Stimulated activated CD4-positive, alpha-beta T cell treated with anti-CD3 and anti-CD28 coated beads, Interleukin-15, amount 100 ng/mL, for 24 hours (primary cell): ENCODE measurements around the gene NGEF.
"Not testable (repeated sequence)": the region's sequence is repeated elsewhere in the genome, so short reads cannot be mapped to it uniquely, and the experiment has no call there.

ENCODE experiments used
- DNase-seq: peaks from one replicate; pipeline ENCODE4 v3.0.0-alpha.2; 2020

The NGEF gene

GRCh38 chr2:233019610-233020009 lies 6.6 kb upstream of the NGEF start:
- DNase-seq, result not testable (repeated sequence)

- DNase-seq, result no peak
Observed at GRCh38 chr2:233017947-233018346, 4.9 kb upstream of the NGEF start.

- no peak for DNase-seq
Observed at GRCh38 chr2:233015019-233015645, 2.1 kb upstream of the NGEF start.

GRCh38 chr2:233013650-233014049 lies 594 bp upstream of the NGEF start:
- DNase-seq, result no peak

GRCh38 chr2:233012301-233012971 lies 620 bp downstream of the NGEF start:
- DNase-seq, result no peak

GRCh38 chr2:233011702-233012131 lies 1.3 kb downstream of the NGEF start:
- DNase-seq, result no peak

GRCh38 chr2:233011268-233011650 lies 1.8 kb downstream of the NGEF start:
- no peak for DNase-seq

GRCh38 chr2:233010569-233011267 lies 2.3 kb downstream of the NGEF start:
- no peak for DNase-seq

GRCh38 chr2:233009661-233010060 lies 3.4 kb downstream of the NGEF start:
- DNase-seq, result no peak

- no peak for DNase-seq
Observed at GRCh38 chr2:233007739-233008138, 5.3 kb downstream of the NGEF start.

- no peak for DNase-seq
Observed at GRCh38 chr2:233007270-233007669, 5.8 kb downstream of the NGEF start.

GRCh38 chr2:233006648-233007047 lies 6.4 kb downstream of the NGEF start:
- no peak for DNase-seq

- DNase-seq, result no peak
Observed at GRCh38 chr2:233005096-233005495, 8.0 kb downstream of the NGEF start.

GRCh38 chr2:233003658-233004555 lies 9.1 kb downstream of the NGEF start:
- DNase-seq, result no peak

- no peak for DNase-seq
Observed at GRCh38 chr2:233002829-233003657, 10.0 kb downstream of the NGEF start.

GRCh38 chr2:233000886-233001750 lies 11.9 kb downstream of the NGEF start:
- DNase-seq, result no peak

- DNase-seq, result no peak
Observed at GRCh38 chr2:232999354-232999753, 13.7 kb downstream of the NGEF start.

GRCh38 chr2:232998666-232998985 lies 14.4 kb downstream of the NGEF start:
- no peak for DNase-seq

- DNase-seq, result no peak
Observed at GRCh38 chr2:232997749-232998665, 15.0 kb downstream of the NGEF start.

- no peak for DNase-seq
Observed at GRCh38 chr2:232994446-232994845, 18.6 kb downstream of the NGEF start.
